ENCODE results near the gene ERICH2. TPM values are rescaled to one million over a fixed set of nuclear protein-coding genes. Genes with fewer than 3 reads are reported as not detected.
A peak's percentile ranks its signal among the peaks of the same experiment; 100 is the strongest.
"Not testable (repeated sequence)": the region's sequence is repeated elsewhere in the genome, so short reads cannot be mapped to it uniquely, and the experiment has no call there.

The ERICH2 gene, protein sequence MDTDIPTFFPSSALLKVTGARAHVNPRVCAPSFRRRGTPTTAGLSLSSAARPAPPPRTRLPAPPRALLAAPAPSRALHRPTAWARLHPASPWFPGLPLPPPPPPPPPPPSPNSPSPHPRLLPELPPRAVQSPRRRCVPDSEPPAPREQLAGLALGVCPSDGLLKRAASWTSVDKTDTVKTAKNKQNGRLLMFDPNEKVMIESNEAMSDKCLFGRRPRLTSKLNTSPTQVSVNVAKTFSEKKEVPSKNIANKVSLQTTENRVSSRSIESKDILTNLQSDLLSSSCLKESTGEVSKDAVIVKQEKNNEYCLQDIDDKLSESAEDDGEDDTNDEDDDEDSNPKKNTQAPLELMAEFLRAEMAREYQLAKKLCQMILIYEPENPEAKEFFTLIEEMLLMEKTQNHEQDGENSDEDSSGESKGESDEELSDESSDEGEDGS
- 3.1 TPM for polyA plus RNA-seq (2013, experiment 1 of 2)
- polyA plus RNA-seq (2013, experiment 2 of 2), result 4.3 TPM

- no peaks in the 10 kb centered on the region for H3K36me3 ChIP-seq (ENCODE audit: control insufficient read depth, insufficient read depth, low read length)
- no peaks in the 10 kb centered on the region for H3K9me3 ChIP-seq (ENCODE audit: control insufficient read depth, low read length)
- H3K4me1 ChIP-seq (ENCODE audit: control insufficient read depth, insufficient read depth, low read length, poor library complexity, severe bottlenecking), result peaks cover 2% of the 10 kb centered on the region
- 22% methylated on average over 8 to 9 of the region's 13 CpGs for WGBS, 2 experiments (ENCODE audit: insufficient coverage in 2 of 2)
- peak within 1 kb of the TSS; percentile 77 for H3K4me3 ChIP-seq (ENCODE audit: extremely low read depth, insufficient read depth, low read length, poor library complexity, severe bottlenecking)
- H3K27ac ChIP-seq (ENCODE audit: low read depth, low read length, severe bottlenecking), result peak within 1 kb of the TSS; percentile 74
Measured at GRCh38 chr2:170770008-170770605, at the start of gene ERICH2. ERICH2 (plus strand) TSS chr2:170770378; CDS start chr2:170770682, 304 bp downstream.

DNA sequence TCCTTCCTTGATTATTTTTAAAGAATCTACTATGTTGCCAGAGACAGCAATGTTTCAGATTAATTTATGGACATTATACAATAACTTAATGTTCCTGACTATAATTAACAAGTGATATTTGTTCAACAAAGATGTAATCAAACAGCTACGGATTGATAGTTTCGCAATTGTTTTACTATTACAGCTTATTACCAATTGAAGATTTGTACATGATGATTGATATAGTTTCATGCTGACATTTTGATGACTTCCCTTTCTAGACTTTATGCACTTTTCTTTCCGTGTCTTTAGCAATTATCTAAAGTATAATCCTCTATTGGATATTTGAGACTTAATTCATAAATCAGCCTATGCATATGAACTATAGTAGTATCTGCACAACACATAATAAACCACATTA, 48.5 kb upstream of the ERICH2 start:
- H3K9me3 ChIP-seq (ENCODE audit: control insufficient read depth, low read length), result no peaks in the 10 kb centered on the region
- no peak overlapping the region for H3K4me3 ChIP-seq (ENCODE audit: extremely low read depth, insufficient read depth, low read length, poor library complexity, severe bottlenecking)
- H3K4me1 ChIP-seq (ENCODE audit: control insufficient read depth, insufficient read depth, low read length, poor library complexity, severe bottlenecking), result no peaks in the 10 kb centered on the region
- no peak overlapping the region for H3K27ac ChIP-seq (ENCODE audit: low read depth, low read length, severe bottlenecking)
- WGBS, 2 experiments (ENCODE audit: insufficient coverage in 2 of 2), result no CpG with 5 or more reads among the region's 3 CpGs
- H3K36me3 ChIP-seq (ENCODE audit: control insufficient read depth, insufficient read depth, low read length), result no peaks in the 10 kb centered on the region

- Histone ChIP-seq H3K36me3 (ENCODE audit: control insufficient read depth, insufficient read depth, low read length) (no peaks in the 10 kb centered on the region), H3K27ac (ENCODE audit: low read depth, low read length, severe bottlenecking) (no peak overlapping the region), H3K4me3 (ENCODE audit: extremely low read depth, insufficient read depth, low read length, poor library complexity, severe bottlenecking) (no peak overlapping the region), H3K4me1 (ENCODE audit: control insufficient read depth, insufficient read depth, low read length, poor library complexity, severe bottlenecking) (no peaks in the 10 kb centered on the region), H3K9me3 (ENCODE audit: control insufficient read depth, low read length) (no peaks in the 10 kb centered on the region)
Measured at GRCh38 chr2:170722301-170722700, 47.9 kb upstream of the ERICH2 start.

DNA sequence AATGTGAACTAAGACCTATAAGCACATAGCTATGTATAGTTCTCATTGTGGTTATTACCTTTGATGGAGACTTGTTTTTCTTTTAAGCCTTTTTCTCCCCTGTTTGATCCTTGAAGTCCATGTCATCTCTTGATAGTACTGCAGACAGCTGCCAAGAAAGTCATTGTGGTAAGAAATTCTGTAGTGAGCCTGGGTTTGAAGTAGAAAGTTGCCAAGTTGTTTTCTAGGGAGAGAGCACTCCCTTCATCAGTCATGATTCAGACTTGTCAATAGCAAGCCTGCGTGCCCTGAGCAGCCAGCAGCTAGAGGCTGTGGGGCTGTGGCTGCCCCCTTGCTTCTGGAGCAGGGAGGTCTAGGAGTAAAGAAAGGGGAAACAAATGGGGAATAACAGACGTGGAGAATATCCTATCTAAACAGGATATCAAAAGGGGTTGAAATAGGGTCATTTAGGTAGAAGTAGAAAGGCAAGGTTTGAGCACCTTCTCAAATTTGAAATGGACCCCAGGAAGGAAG, 46.7 kb upstream of the ERICH2 start:
- Histone ChIP-seq H3K9me3 (ENCODE audit: control insufficient read depth, low read length) (no peaks in the 10 kb centered on the region), H3K36me3 (ENCODE audit: control insufficient read depth, insufficient read depth, low read length) (no peaks in the 10 kb centered on the region), H3K4me3 (ENCODE audit: extremely low read depth, insufficient read depth, low read length, poor library complexity, severe bottlenecking) (no peak overlapping the region), H3K27ac (ENCODE audit: low read depth, low read length, severe bottlenecking) (no peak overlapping the region), H3K4me1 (ENCODE audit: control insufficient read depth, insufficient read depth, low read length, poor library complexity, severe bottlenecking) (no peaks in the 10 kb centered on the region)
- WGBS, 2 experiments (ENCODE audit: insufficient coverage in 2 of 2), result 71% methylated on average over 1 of the region's 2 CpGs; no CpG with 5 or more reads in 1 of the 2 experiments

DNA sequence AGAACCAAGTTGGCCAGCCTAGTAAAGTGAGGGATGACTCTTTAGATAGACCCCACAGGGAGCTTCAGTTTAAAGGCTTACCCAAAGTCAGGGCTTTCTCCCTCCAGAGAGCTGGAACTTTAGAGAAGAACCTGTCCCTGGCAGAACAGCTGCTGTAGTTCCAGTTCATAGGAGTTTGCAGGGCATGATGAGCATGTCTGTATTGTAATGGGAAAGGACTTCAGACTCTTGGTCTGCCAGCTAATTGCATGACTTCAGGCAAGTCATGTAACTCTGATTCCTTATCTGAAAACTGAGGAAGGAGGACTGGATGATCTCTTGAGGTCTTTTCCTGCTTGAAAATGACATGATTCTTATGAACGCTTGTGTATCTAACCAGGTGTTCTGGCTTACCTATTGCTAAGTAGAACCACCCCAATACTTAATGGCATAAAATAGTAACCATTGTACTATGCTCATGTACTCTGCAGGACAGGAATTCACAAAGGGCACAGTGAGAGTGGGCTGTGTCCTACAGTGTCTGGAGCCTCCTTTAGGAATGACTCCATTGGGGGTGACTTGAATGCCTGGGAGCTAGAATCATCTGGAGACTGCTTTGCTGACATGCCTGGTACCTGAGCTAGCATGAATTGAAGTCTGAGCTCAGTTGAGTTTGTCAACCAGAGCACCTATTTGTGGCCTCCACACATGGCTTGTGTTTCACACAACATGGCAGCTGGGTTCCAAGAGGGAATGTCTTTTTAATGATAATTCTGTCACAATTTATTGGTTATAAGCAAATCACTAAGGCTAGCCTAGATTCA, 36.2 kb upstream of the ERICH2 start:
- Histone ChIP-seq H3K4me3 (ENCODE audit: extremely low read depth, insufficient read depth, low read length, poor library complexity, severe bottlenecking) (no peak overlapping the region), H3K9me3 (ENCODE audit: control insufficient read depth, low read length) (peaks cover 20% of the 10 kb centered on the region), H3K4me1 (ENCODE audit: control insufficient read depth, insufficient read depth, low read length, poor library complexity, severe bottlenecking) (peaks cover under 1% of the 10 kb centered on the region), H3K36me3 (ENCODE audit: control insufficient read depth, insufficient read depth, low read length) (no peaks in the 10 kb centered on the region), H3K27ac (ENCODE audit: low read depth, low read length, severe bottlenecking) (no peak overlapping the region)
- 100% methylated on average over 1 of the region's 1 CpG for WGBS, 2 experiments (ENCODE audit: insufficient coverage in 2 of 2)

- not testable (repeated sequence) for H3K4me1 ChIP-seq (ENCODE audit: control insufficient read depth, insufficient read depth, low read length, poor library complexity, severe bottlenecking); H3K4me3 ChIP-seq (ENCODE audit: extremely low read depth, insufficient read depth, low read length, poor library complexity, severe bottlenecking); H3K27ac ChIP-seq (ENCODE audit: low read depth, low read length, severe bottlenecking); H3K36me3 ChIP-seq (ENCODE audit: control insufficient read depth, insufficient read depth, low read length)
- peaks cover 20% of the 10 kb centered on the region for H3K9me3 ChIP-seq (ENCODE audit: control insufficient read depth, low read length)
- WGBS, 2 experiments (ENCODE audit: insufficient coverage in 2 of 2), result 60 to 100% methylated on average over 1 to 2 of the region's 2 CpGs
Measured at GRCh38 chr2:170734601-170735000, 35.6 kb upstream of the ERICH2 start.

- no peak overlapping the region for H3K4me3 ChIP-seq (ENCODE audit: extremely low read depth, insufficient read depth, low read length, poor library complexity, severe bottlenecking)
- H3K27ac ChIP-seq (ENCODE audit: low read depth, low read length, severe bottlenecking), result no peak overlapping the region
- peaks cover 20% of the 10 kb centered on the region for H3K9me3 ChIP-seq (ENCODE audit: control insufficient read depth, low read length)
- H3K4me1 ChIP-seq (ENCODE audit: control insufficient read depth, insufficient read depth, low read length, poor library complexity, severe bottlenecking), result peaks cover 9% of the 10 kb centered on the region
- H3K36me3 ChIP-seq (ENCODE audit: control insufficient read depth, insufficient read depth, low read length), result no peaks in the 10 kb centered on the region
- 56 to 86% methylated on average over 1 of the region's 1 CpG for WGBS, 2 experiments (ENCODE audit: insufficient coverage in 2 of 2)
Measured at GRCh38 chr2:170736628-170737027, 33.5 kb upstream of the ERICH2 start.

DNA sequence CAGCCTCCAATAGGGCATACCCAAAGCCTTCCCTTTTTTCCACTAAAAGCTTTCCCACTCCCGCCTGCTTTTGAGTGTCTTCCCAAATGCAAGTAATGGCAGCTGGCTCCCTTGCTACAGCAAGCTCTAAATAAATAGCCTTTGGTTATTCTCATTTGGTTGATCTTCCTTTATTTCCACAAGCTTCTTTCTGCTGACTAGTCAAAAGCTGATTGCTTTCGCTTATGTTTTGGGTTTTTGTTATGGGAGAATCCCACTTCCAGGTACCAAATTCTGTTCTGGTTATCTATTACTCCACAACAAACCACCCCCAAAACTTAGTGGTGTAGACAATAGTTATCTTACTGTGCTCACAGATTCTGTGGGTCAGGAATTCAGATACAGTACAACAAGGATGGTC, 32.8 kb upstream of the ERICH2 start:
- Histone ChIP-seq H3K4me1 (ENCODE audit: control insufficient read depth, insufficient read depth, low read length, poor library complexity, severe bottlenecking) (peaks cover 9% of the 10 kb centered on the region), H3K9me3 (ENCODE audit: control insufficient read depth, low read length) (peaks cover 20% of the 10 kb centered on the region), H3K36me3 (ENCODE audit: control insufficient read depth, insufficient read depth, low read length) (no peaks in the 10 kb centered on the region), H3K27ac (ENCODE audit: low read depth, low read length, severe bottlenecking) (no peak overlapping the region), H3K4me3 (ENCODE audit: extremely low read depth, insufficient read depth, low read length, poor library complexity, severe bottlenecking) (no peak overlapping the region)
- 100% methylated on average over 1 of the region's 2 CpGs; no CpG with 5 or more reads in 1 of the 2 experiments for WGBS, 2 experiments (ENCODE audit: insufficient coverage in 2 of 2)

DNA sequence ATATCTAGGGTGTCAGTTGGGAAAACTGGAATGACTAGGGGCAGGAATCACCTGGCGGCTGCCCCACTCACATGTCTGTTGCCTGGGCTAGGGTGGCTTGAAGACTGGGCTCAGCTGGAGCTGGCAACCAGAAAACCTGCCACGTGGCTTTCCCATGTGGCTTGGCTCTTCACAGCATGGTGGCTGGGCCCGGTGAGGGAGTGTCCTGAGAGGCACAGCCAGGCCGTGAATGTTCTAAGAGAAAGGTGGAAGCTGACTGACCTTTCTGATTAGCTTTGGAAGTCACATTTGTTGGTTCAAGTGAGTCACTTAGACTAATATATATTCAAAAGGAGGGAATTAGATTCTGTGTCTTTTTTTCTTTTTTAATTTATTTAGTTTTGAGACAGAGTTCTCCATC, 32.4 kb upstream of the ERICH2 start:
- Histone ChIP-seq H3K36me3 (ENCODE audit: control insufficient read depth, insufficient read depth, low read length) (no peaks in the 10 kb centered on the region), H3K27ac (ENCODE audit: low read depth, low read length, severe bottlenecking) (no peak overlapping the region), H3K4me1 (ENCODE audit: control insufficient read depth, insufficient read depth, low read length, poor library complexity, severe bottlenecking) (peaks cover 9% of the 10 kb centered on the region), H3K4me3 (ENCODE audit: extremely low read depth, insufficient read depth, low read length, poor library complexity, severe bottlenecking) (no peak overlapping the region), H3K9me3 (ENCODE audit: control insufficient read depth, low read length) (peaks cover 20% of the 10 kb centered on the region)
- 83 to 100% methylated on average over 1 to 2 of the region's 4 CpGs for WGBS, 2 experiments (ENCODE audit: insufficient coverage in 2 of 2)

DNA sequence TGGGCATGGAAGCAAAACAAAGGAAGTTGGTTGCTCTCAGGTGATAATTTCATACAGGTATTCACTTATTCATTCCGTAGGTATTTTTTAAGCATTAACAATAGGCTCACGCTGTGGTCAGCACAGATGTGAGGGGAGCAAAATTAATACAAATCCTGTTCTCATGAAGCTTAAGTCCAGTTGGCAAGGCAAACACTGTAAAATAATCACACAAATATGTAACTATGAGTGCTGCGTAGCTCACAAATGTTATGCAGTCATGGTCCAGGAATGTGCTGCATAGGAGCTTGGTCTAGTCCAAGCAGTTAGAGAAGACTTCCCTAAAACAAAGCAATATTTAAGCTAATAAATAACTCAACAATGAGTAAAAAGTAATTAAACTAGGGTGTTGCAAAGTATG, 31.1 kb upstream of the ERICH2 start:
- Histone ChIP-seq H3K4me1 (ENCODE audit: control insufficient read depth, insufficient read depth, low read length, poor library complexity, severe bottlenecking) (peaks cover 9% of the 10 kb centered on the region), H3K36me3 (ENCODE audit: control insufficient read depth, insufficient read depth, low read length) (no peaks in the 10 kb centered on the region), H3K27ac (ENCODE audit: low read depth, low read length, severe bottlenecking) (no peak overlapping the region), H3K9me3 (ENCODE audit: control insufficient read depth, low read length) (peaks cover 20% of the 10 kb centered on the region), H3K4me3 (ENCODE audit: extremely low read depth, insufficient read depth, low read length, poor library complexity, severe bottlenecking) (no peak overlapping the region)
- WGBS, 2 experiments (ENCODE audit: insufficient coverage in 2 of 2), result 100% methylated on average over 1 of the region's 3 CpGs

All from mesodermal cell (in vitro differentiated cells).